HEK293 (cell line): ENCODE measurements around the gene TWF2.

Source experiments
- CTCF ChIA-PET: fragments of 350-600 bp; formaldehyde crosslinking; extraction: SDS; loops from one replicate; lab custom pipeline; 2021; ENCODE audit warnings: antibody characterized with exemption; lab: Yijun Ruan, JAX
- POLR2A ChIA-PET: fragments of 300-600 bp; formaldehyde crosslinking; extraction: SDS; loops from one replicate; lab custom pipeline; 2020; ENCODE audit warnings: antibody characterized with exemption, inconsistent platforms; lab: Yijun Ruan, JAX
- H3K27ac ChIP-seq: fragments of 200-500 bp; sonication (Bioruptor generic); 2 replicates; pipeline ENCODE4 v1.5.1; 2014; ENCODE audit warnings: low read depth, low read length, control low read depth, inconsistent platforms; ENCODE audit errors: extremely low read depth
- H3K36me3 ChIP-seq, 2 experiments: fragments of 200-500 bp in 1 of 2; sonication (Bioruptor generic) in 1 of 2; 1 replicate in 1 of 2; 2 replicates in 1 of 2; pipeline ENCODE4 v1.5.1; 2014 to 2017; ENCODE audit warnings: inconsistent platforms in 2 of 2, low read length in 2 of 2; ENCODE audit not compliant: control insufficient read depth in 2 of 2, insufficient read depth in 1 of 2
- H3K4me1 ChIP-seq: fragments of 200-500 bp; sonication (Bioruptor generic); 2 replicates; pipeline ENCODE4 v1.5.1; 2014; ENCODE audit warnings: mild to moderate bottlenecking, low read length, inconsistent platforms; ENCODE audit not compliant: control insufficient read depth, insufficient read depth
- H3K4me3 ChIP-seq: 2 replicates; pipeline ENCODE4 v1.5.1; 2011; ENCODE audit warnings: low read depth, mild to moderate bottlenecking, control low read depth, low read length, moderate library complexity
- H3K9me3 ChIP-seq: fragments of 200-500 bp; sonication (Bioruptor generic); 2 replicates; pipeline ENCODE4 v1.5.1; 2014; ENCODE audit warnings: low read depth, low read length, inconsistent platforms; ENCODE audit not compliant: control insufficient read depth, insufficient read depth
- ATF2 ChIP-seq: fragments of 450-650 bp; formaldehyde crosslinking; IDR thresholded peaks from 2 replicates; pipeline ENCODE4 v1.5.1; 2016; ENCODE audit warnings: missing biosample characterization, missing genetic modification characterization, low read depth
- GLIS1 ChIP-seq: fragments of 450-650 bp; formaldehyde crosslinking; IDR thresholded peaks from 2 replicates; pipeline ENCODE4 v1.5.1; 2016; ENCODE audit warnings: missing biosample characterization, missing genetic modification characterization
- ZBTB21 ChIP-seq: fragments of 450-650 bp; formaldehyde crosslinking; IDR thresholded peaks from 2 replicates; pipeline ENCODE4 v1.5.1; 2017; ENCODE audit warnings: missing biosample characterization, missing genetic modification characterization
- ZBTB49 ChIP-seq: fragments of 450-650 bp; formaldehyde crosslinking; IDR thresholded peaks from 2 replicates; pipeline ENCODE4 v1.5.1; 2016; ENCODE audit warnings: missing biosample characterization, missing genetic modification characterization, low read depth
- ZNF146 ChIP-seq: fragments of 450-650 bp; formaldehyde crosslinking; IDR thresholded peaks from 2 replicates; pipeline ENCODE4 v1.5.1; 2016; ENCODE audit warnings: missing biosample characterization, missing genetic modification characterization
- ZNF280D ChIP-seq: fragments of 450-650 bp; formaldehyde crosslinking; IDR thresholded peaks from 2 replicates; pipeline ENCODE4 v1.5.1; 2016; ENCODE audit warnings: missing biosample characterization, missing genetic modification characterization
- ZNF510 ChIP-seq: fragments of 450-650 bp; formaldehyde crosslinking; IDR thresholded peaks from 2 replicates; pipeline ENCODE4 v1.5.1; 2018; ENCODE audit warnings: mild to moderate bottlenecking, missing genetic modification characterization, missing biosample characterization; ENCODE audit not compliant: insufficient replicate concordance
- ZNF639 ChIP-seq: fragments of 450-650 bp; formaldehyde crosslinking; IDR thresholded peaks from 2 replicates; pipeline ENCODE4 v1.5.1; 2016; ENCODE audit warnings: missing biosample characterization, missing genetic modification characterization
- ZNF664 ChIP-seq: fragments of 450-650 bp; formaldehyde crosslinking; IDR thresholded peaks from 2 replicates; pipeline ENCODE4 v1.5.1; 2016; ENCODE audit warnings: missing biosample characterization, missing genetic modification characterization
- ZNF670 ChIP-seq: fragments of 450-650 bp; formaldehyde crosslinking; IDR thresholded peaks from 2 replicates; pipeline ENCODE4 v1.5.1; 2016; ENCODE audit warnings: missing biosample characterization, missing genetic modification characterization, low read depth

TWF2 gene

GRCh38 chr3:52249683-52250082, 10.7 kb upstream of the TWF2 start:
- CTCF ChIA-PET, result interaction anchor here (0.9 to 2.2 kb wide), 2 partner anchors 18 to 39 kb away, joined by 3 to 8 read pairs; no protein-coding TSS in a partner anchor
- POLR2A ChIA-PET, result interaction anchor here (0.7 to 2.4 kb wide), 2 partner anchors 9 to 11 kb away, joined by 3 to 6 read pairs; partner anchors contain the start of gene TWF2

More at GRCh38 chr3:52249683-52250082, 10.7 kb upstream of the TWF2 start:
- H3K9me3 ChIP-seq, result no peaks in the 10 kb centered on the region
- H3K4me3 ChIP-seq, result no peak overlapping the region
- H3K27ac ChIP-seq, result no peak overlapping the region
- H3K36me3 ChIP-seq, result peaks cover 5 to 64% of the 10 kb centered on the region in 2 experiments; a peak in 2 of 3 replicates
- H3K4me1 ChIP-seq, result no peaks in the 10 kb centered on the region; the same call in 1 of the 2 replicates
- no peak for TF ChIP-seq ZBTB21
- no peak for TF ChIP-seq ZNF280D
- no peak for TF ChIP-seq GLIS1
- TF ChIP-seq ZNF664 (tag by site-specific recombination), result no peak
- no peak for TF ChIP-seq ZNF510 (tag by site-specific recombination)
- no peak for TF ChIP-seq ATF2 (tag by site-specific recombination)
- no peak for TF ChIP-seq ZNF146
- TF ChIP-seq ZNF639 (tag by site-specific recombination), result no peak
- no peak for TF ChIP-seq ZNF670
- no peak for TF ChIP-seq ZBTB49 (tag by site-specific recombination)
